ENCODE data around the gene MYOZ1. TPM values are rescaled to one million over a fixed set of nuclear protein-coding genes. Genes with fewer than 3 reads are reported as not detected.

MYOZ1 gene
- total RNA-seq, 1 experiment from 2014 or later: not detected

DNA sequence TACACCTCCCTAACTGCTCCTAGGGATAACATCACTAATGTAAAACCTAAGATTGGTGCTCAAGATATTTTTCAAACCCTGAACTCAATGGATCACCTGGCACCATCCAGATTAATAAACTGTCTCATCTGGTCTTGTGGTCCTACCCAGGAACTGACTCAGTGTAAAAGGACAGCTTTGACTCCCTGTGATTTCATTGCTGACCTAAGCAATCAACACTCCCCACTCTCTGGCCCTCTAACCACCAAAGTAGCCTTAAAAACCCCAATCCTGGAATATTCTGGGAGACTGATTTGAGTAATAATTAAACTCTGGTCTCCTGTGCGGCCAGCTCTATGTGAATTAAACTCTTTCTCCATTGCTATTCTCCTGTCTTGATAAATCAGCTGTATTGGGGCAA is 43.9 kb downstream of the MYOZ1 start:
- peak; percentile 40 for DNase-seq (ENCODE audit: low spot score)

GRCh38 chr10:73593812-73594211 is 47.5 kb downstream of the MYOZ1 start:
- DNase-seq (ENCODE audit: low spot score): no peak

DNA sequence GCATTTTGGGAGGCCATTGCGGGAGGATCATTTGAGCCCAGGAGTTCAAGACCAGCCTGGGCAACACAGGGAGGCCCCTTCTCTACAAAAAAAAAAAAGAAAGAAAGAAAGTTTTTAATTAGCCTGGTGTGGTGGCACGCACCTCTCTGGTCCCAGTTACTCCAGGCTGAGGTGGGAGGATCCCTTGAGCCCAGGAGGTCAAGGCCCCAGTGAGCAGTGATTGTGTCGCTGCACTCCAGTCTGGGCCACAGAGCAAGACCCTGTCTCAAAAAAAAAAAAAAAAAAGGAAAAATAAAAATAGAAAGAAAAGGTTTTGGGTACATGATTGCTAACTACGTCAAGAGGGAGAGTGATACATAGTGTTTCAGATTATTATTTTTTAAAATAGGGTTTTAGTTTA is 48.2 kb downstream of the MYOZ1 start:
- no peak for DNase-seq (ENCODE audit: low spot score)

GRCh38 chr10:73591935-73592699 is 49.2 kb downstream of the MYOZ1 start:
- peak; percentile 80 for DNase-seq (ENCODE audit: low spot score)

GRCh38 chr10:73590881-73591799 is 50.1 kb downstream of the MYOZ1 start, which contains the start of gene USP54:
USP54 (minus strand) TSS chr10:73591342; CDS start chr10:73575658, 15,684 bp downstream.
- peak; percentile 88 for DNase-seq (ENCODE audit: low spot score)

DNA sequence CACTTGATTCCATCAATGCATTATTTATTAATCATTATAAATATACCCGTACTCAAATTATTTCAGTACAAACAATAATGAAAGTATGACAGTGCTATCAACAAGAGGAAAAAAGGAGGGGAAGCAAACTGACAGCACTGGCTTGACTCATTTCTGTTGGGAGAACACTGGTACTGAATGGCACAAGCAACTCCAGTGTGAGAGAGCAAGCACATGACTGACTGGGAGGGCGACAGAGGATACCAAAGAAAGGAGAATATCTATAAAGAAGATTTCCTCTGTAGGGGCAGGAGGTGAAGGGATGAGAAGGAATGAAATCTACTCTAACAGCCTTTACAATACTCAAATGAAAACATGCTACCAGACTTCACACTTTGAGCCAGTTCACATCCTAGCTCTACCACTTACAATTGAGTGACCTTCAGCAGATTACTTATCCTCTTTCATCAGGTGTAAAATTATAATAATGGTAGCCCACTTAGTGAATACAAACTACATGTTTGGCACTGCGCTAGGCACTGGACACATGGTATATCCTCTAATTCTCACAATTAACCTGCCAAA is 51.6 kb downstream of the MYOZ1 start:
- DNase-seq (ENCODE audit: low spot score): peak; percentile 52

DNA sequence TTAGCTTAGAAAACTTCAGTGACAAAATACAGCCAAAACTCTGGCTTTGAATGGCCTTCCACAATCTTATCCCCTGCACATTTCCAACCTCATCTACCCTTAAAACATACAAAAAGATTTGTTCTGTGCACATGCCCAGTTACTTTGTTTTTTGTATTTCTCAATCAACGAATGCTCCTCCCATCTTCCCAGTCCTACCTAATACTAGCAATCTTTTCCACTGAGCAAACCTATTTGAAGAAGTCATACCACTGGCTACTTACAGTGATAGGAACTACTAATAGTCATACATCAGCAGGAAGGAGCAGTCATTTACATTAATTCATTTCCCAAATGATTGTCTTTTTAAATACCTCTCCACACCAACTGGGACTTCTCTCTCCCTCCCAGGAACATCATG is 52.6 kb downstream of the MYOZ1 start:
- no peak for DNase-seq (ENCODE audit: low spot score)

DNA sequence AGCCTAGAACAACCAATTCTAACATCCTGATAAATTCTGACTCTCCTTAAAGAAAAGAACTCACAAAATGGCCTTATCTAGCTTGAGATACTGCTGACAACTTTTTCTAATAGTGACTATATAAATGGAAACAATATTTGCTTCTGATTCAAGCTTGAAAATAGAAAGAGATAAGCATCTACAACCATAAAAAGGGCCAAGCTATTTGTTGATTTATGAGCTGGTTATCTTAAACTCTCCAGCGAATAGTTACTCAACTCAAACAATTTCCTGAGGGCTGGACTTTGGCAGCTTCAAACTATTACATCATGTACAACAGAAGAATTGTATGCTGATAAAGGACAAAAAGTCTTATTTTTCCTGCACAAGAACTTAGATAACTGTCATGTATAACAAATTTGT is 54.7 kb downstream of the MYOZ1 start:
- peak; percentile 74 for DNase-seq (ENCODE audit: low spot score)

DNA sequence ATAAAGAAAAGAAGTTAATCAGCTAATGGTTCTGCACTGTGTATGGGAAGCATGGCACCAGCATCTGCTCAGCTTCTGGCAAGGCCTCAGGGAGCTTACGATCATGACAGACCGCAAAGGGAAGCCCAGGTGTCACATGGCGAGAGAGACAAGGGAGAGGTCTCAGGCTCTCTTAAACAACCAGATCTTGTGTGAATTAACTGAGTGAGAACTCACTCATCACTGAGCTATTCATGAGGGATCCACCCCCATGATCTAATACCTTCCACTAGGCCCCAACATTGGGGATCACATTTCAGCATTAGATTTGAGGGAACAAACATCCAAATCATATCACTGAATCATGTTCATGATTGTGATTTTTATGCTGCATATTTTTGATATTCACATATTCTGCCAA is 55.9 kb downstream of the MYOZ1 start:
- no peak for DNase-seq (ENCODE audit: low spot score)

- peak; percentile 76 for DNase-seq (ENCODE audit: low spot score)
Observed at GRCh38 chr10:73584737-73585136, 56.5 kb downstream of the MYOZ1 start.

DNA sequence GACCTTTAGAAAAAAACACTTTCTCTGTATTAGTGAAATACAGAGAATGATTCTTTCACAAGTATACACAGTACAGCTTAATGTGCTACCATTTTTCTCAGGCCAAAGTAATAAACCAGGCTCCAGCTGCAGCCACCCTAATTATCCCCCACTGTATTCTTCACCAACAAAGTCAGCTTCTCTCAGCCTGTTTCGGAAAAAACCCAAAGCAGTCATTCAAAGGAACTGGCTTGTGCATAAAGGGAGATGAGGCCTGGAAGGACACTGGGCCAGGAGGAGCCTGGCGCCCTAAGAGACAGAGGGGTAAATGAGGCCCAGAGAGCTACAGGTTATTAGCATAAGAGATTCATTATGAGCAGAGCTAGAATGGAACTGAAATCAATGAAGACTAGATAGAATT is 59.4 kb downstream of the MYOZ1 start:
- no peak for DNase-seq (ENCODE audit: low spot score)

Other genes with a start within 250 kb of the MYOZ1 start
- 200 and 216 TPM in 2 replicates for gene ANXA7, start 227.4 kb downstream of the MYOZ1 start, total RNA-seq (2014; rRNA removed; shearing (Covaris generic))
- 0.07 and 0.60 TPM in 2 replicates for gene MSS51, start 207.9 kb downstream of the MYOZ1 start, total RNA-seq (2014; rRNA removed; shearing (Covaris generic))
- gene PPP3CB, start 145.4 kb downstream of the MYOZ1 start, total RNA-seq (2014; rRNA removed; shearing (Covaris generic)): 17.2 and 17.6 TPM in 2 replicates
- gene USP54, start 50.1 kb downstream of the MYOZ1 start, total RNA-seq (2014; rRNA removed; shearing (Covaris generic)): 28.7 and 32.3 TPM in 2 replicates
- 0.14 TPM in 1 of 2 replicates, not detected in the other for gene SYNPO2L, start 14.6 kb upstream of the MYOZ1 start, total RNA-seq (2014; rRNA removed; shearing (Covaris generic))
- gene AGAP5, start 56.6 kb upstream of the MYOZ1 start, total RNA-seq (2014; rRNA removed; shearing (Covaris generic)): 2.2 and 3.2 TPM in 2 replicates
- gene SEC24C, start 102.9 kb upstream of the MYOZ1 start, total RNA-seq (2014; rRNA removed; shearing (Covaris generic)): 79.0 and 83.2 TPM in 2 replicates
- 77.6 and 90.0 TPM in 2 replicates for gene CHCHD1, start 140.6 kb upstream of the MYOZ1 start, total RNA-seq (2014; rRNA removed; shearing (Covaris generic))
- 32.3 and 47.9 TPM in 2 replicates for gene ZSWIM8, start 144.1 kb upstream of the MYOZ1 start, total RNA-seq (2014; rRNA removed; shearing (Covaris generic))
- gene NDST2, start 170.1 kb upstream of the MYOZ1 start, total RNA-seq (2014; rRNA removed; shearing (Covaris generic)): 12.2 and 13.5 TPM in 2 replicates
- 36.6 and 38.5 TPM in 2 replicates for gene CAMK2G, start 233.1 kb upstream of the MYOZ1 start, total RNA-seq (2014; rRNA removed; shearing (Covaris generic))

Measured in A172 (cell line).